Thoracic aorta endothelial cell (primary cell): ENCODE results near the gene KCTD17. TPM values are rescaled to one million over a fixed set of nuclear protein-coding genes. Genes with fewer than 3 reads are reported as not detected.

ENCODE experiments used
- small RNA-seq: library from RNA; depleted of rRNA; stranded (forward); fragments of <200 nt; gene quantifications from one replicate; pipeline ENCODE3, GENCODE V24; 2012
- total RNA-seq: library from RNA; depleted of rRNA; stranded (reverse); fragments of >200 nt; gene quantifications from 2 replicates; pipeline ENCODE4 v1.2.3, GENCODE V29; 2012

Gene KCTD17
- 24.6 and 29.1 TPM in 2 replicates for total RNA-seq

GRCh38 chr22:37051391-37052385, at the start of gene KCTD17:
Gene KCTD17 (plus strand): TSS chr22:37051742. CDS start chr22:37051761, 19 bp downstream.

GRCh38 chr22:37019309-37020191, 32.0 kb upstream of the KCTD17 start, which contains the start of the genes MPST and TST:
Gene MPST (plus strand): TSS chr22:37019742. CDS start chr22:37019837, 95 bp downstream.
Gene TST (minus strand): TSS chr22:37019447. CDS start chr22:37018732, 715 bp downstream.

GRCh38 chr22:37109242-37109917, 57.8 kb downstream of the KCTD17 start, which contains the start of gene TMPRSS6:
Gene TMPRSS6 (minus strand): TSS chr22:37109713. CDS start chr22:37103417, 6,296 bp downstream.

Small RNA genes within 50 kb of the gene (small RNA-seq; reads per million reads assigned to genes)
- gene RF00019, result not detected

Other genes with a start within 250 kb of the KCTD17 start
- not detected in 2 replicates for gene PVALB, start 234.7 kb upstream of the KCTD17 start, total RNA-seq
- not detected in 2 replicates for gene NCF4, start 190.7 kb upstream of the KCTD17 start, total RNA-seq
- 13.4 and 15.7 TPM in 2 replicates for gene CSF2RB, start 138.1 kb upstream of the KCTD17 start, total RNA-seq
- 40.9 and 41.8 TPM in 2 replicates for gene TST, start 32.3 kb upstream of the KCTD17 start, total RNA-seq
- gene MPST, start 32.0 kb upstream of the KCTD17 start, total RNA-seq, result 108 and 115 TPM in 2 replicates
- gene TMPRSS6, start 58.0 kb downstream of the KCTD17 start, total RNA-seq, result not detected in 2 replicates
- 0.07 TPM in 1 of 2 replicates, not detected in the other for gene IL2RB, start 98.2 kb downstream of the KCTD17 start, total RNA-seq
- gene C1QTNF6, start 136.5 kb downstream of the KCTD17 start, total RNA-seq, result 13.6 and 24.6 TPM in 2 replicates
- gene SSTR3, start 160.7 kb downstream of the KCTD17 start, total RNA-seq, result not detected in 2 replicates
- gene RAC2, start 192.5 kb downstream of the KCTD17 start, total RNA-seq, result 61.7 and 84.1 TPM in 2 replicates
- gene CYTH4, start 230.8 kb downstream of the KCTD17 start, total RNA-seq, result 0.13 TPM in 1 of 2 replicates, not detected in the other